Osteocyte (in vitro differentiated cells): ENCODE measurements around the gene ACKR3. TPM values are rescaled to one million over a fixed set of nuclear protein-coding genes. Genes with fewer than 3 reads are reported as not detected.

Source experiments
- DNase-seq: peaks from one replicate; pipeline ENCODE4 v3.0.0; 2021; ENCODE audit warnings: mixed read lengths; ENCODE audit not compliant: unreplicated experiment; ENCODE audit errors: extremely low spot score
- H3K27ac Mint-ChIP-seq: one replicate; pipeline ENCODE4 v1.8.0; 2021; ENCODE audit warnings: mild to moderate bottlenecking, mixed read lengths; ENCODE audit not compliant: unreplicated experiment
- H3K27me3 Mint-ChIP-seq: one replicate; pipeline ENCODE4 v1.8.0; 2021; ENCODE audit warnings: mixed read lengths; ENCODE audit not compliant: unreplicated experiment
- H3K36me3 Mint-ChIP-seq: one replicate; pipeline ENCODE4 v1.8.0; 2021; ENCODE audit warnings: mixed read lengths; ENCODE audit not compliant: unreplicated experiment
- H3K4me1 Mint-ChIP-seq: one replicate; pipeline ENCODE4 v1.8.0; 2021; ENCODE audit warnings: mixed read lengths; ENCODE audit not compliant: unreplicated experiment
- H3K4me3 Mint-ChIP-seq: one replicate; pipeline ENCODE4 v1.8.0; 2021; ENCODE audit warnings: mild to moderate bottlenecking, moderate library complexity, mixed read lengths; ENCODE audit not compliant: unreplicated experiment
- H3K9me3 Mint-ChIP-seq: one replicate; pipeline ENCODE4 v1.8.0; 2021; ENCODE audit warnings: mixed read lengths; ENCODE audit not compliant: unreplicated experiment
- CTCF ChIP-seq: fragments of 200-600 bp; sonication (generic); IDR thresholded peaks from 2 replicates; pipeline ENCODE4 v1.5.0; 2021; ENCODE audit warnings: antibody characterized with exemption, mild to moderate bottlenecking, moderate library complexity
- total RNA-seq: library from RNA; stranded (reverse); gene quantifications from 2 replicates; pipeline ENCODE4 v1.2.1, GENCODE V29; 2021

Gene ACKR3
- total RNA-seq, 1 donor from 2014 or later = 36.9 TPM

GRCh38 chr2:236555481-236555880, 14.1 kb upstream of the ACKR3 start:
- peaks cover 14% of the 10 kb centered on the region for H3K4me1 Mint-ChIP-seq
- no peak overlapping the region for H3K4me3 Mint-ChIP-seq
- peak; percentile 17 for DNase-seq
- H3K36me3 Mint-ChIP-seq = no peaks in the 10 kb centered on the region
- peaks cover 9% of the 10 kb centered on the region for H3K27me3 Mint-ChIP-seq
- TF ChIP-seq CTCF = no peak
- peaks cover 13% of the 10 kb centered on the region for H3K9me3 Mint-ChIP-seq
- no peak overlapping the region for H3K27ac Mint-ChIP-seq

GRCh38 chr2:236557306-236558030, 12.2 kb upstream of the ACKR3 start:
- Mint-ChIP-seq H3K27me3 (peaks cover 14% of the 10 kb centered on the region), H3K36me3 (peaks cover 2% of the 10 kb centered on the region), H3K27ac (no peak overlapping the region), H3K4me1 (peaks cover 14% of the 10 kb centered on the region), H3K4me3 (no peak overlapping the region), H3K9me3 (peaks cover 19% of the 10 kb centered on the region)
- no peak for TF ChIP-seq CTCF
- DNase-seq = no peak

- H3K27ac Mint-ChIP-seq = no peak overlapping the region
- peaks cover 2% of the 10 kb centered on the region for H3K36me3 Mint-ChIP-seq
- no peak overlapping the region for H3K4me3 Mint-ChIP-seq
- no peak for TF ChIP-seq CTCF
- peaks cover 20% of the 10 kb centered on the region for H3K9me3 Mint-ChIP-seq
- peaks cover 12% of the 10 kb centered on the region for H3K27me3 Mint-ChIP-seq
- DNase-seq = no peak
- peaks cover 14% of the 10 kb centered on the region for H3K4me1 Mint-ChIP-seq
These were observed 11.6 kb upstream of the ACKR3 start for GRCh38 chr2:236558036-236558435.

- Mint-ChIP-seq H3K27me3 (peaks cover 13% of the 10 kb centered on the region), H3K4me1 (peaks cover 9% of the 10 kb centered on the region), H3K9me3 (peaks cover 13% of the 10 kb centered on the region), H3K4me3 (no peak overlapping the region), H3K36me3 (peaks cover 2% of the 10 kb centered on the region), H3K27ac (peak overlapping the region; percentile 8)
- no peak for DNase-seq
- TF ChIP-seq CTCF = no peak
These were observed 10.3 kb upstream of the ACKR3 start for GRCh38 chr2:236558993-236559978.

- no peak for DNase-seq
- H3K27me3 Mint-ChIP-seq = peaks cover 22% of the 10 kb centered on the region
- H3K4me1 Mint-ChIP-seq = peaks cover 9% of the 10 kb centered on the region
- H3K9me3 Mint-ChIP-seq = peaks cover 7% of the 10 kb centered on the region
- peaks cover 2% of the 10 kb centered on the region for H3K36me3 Mint-ChIP-seq
- no peak for TF ChIP-seq CTCF
- no peak overlapping the region for H3K4me3 Mint-ChIP-seq
- no peak overlapping the region for H3K27ac Mint-ChIP-seq
These were observed 7.8 kb upstream of the ACKR3 start for GRCh38 chr2:236561874-236562273.
